Natural killer cell (primary cell): ENCODE data around the gene TAAR1. TPM values are rescaled to one million over a fixed set of nuclear protein-coding genes. Genes with fewer than 3 reads are reported as not detected.

Experiments
- ATAC-seq, 3 donors: fragments of 150-1000 bp in 2 of 3; fragments of 200-7000 bp in 1 of 3; cut with Tn5 transposase; 1 replicate in 1 of 3; 2 replicates in 2 of 3; pipeline ENCODE4 v1.10.0; 2021; ENCODE audit warnings: mild to moderate bottlenecking in 2 of 3, moderate library complexity in 2 of 3
- DNase-seq, 2 donors: peaks; one replicate each; pipeline versions ENCODE4 v3.0.0 to v3.0.0-alpha.2; 2013 to 2021; ENCODE audit warnings: mixed read lengths in 1 of 2
- H3K27ac ChIP-seq: one replicate; pipeline ENCODE4 v1.5.1; 2013; ENCODE audit warnings: mild to moderate bottlenecking, low read length
- H3K27me3 ChIP-seq: one replicate; pipeline ENCODE4 v1.6.1; 2013; ENCODE audit warnings: low read length; ENCODE audit not compliant: control insufficient read depth, insufficient read depth
- H3K36me3 ChIP-seq: one replicate; pipeline ENCODE4 v1.6.1; 2013; ENCODE audit warnings: low read length; ENCODE audit not compliant: control insufficient read depth, insufficient read depth
- H3K4me1 ChIP-seq: one replicate; pipeline ENCODE4 v1.6.1; 2013; ENCODE audit warnings: low read length; ENCODE audit not compliant: control insufficient read depth, insufficient read depth
- H3K4me3 ChIP-seq: one replicate; pipeline ENCODE4 v1.5.1; 2013; ENCODE audit warnings: low read length
- H3K9me3 ChIP-seq: one replicate; pipeline ENCODE4 v1.6.1; 2013; ENCODE audit warnings: low read length; ENCODE audit not compliant: control insufficient read depth, insufficient read depth
- H3K27ac Mint-ChIP-seq, 2 donors: one replicate each; pipeline ENCODE4 v1.8.0; 2022; ENCODE audit warnings: mild to moderate bottlenecking in 2 of 2, mixed read lengths in 2 of 2, moderate library complexity in 1 of 2
- H3K27me3 Mint-ChIP-seq, 2 donors: one replicate each; pipeline ENCODE4 v1.8.0; 2022; ENCODE audit warnings: low read depth in 2 of 2, mixed read lengths in 2 of 2
- H3K36me3 Mint-ChIP-seq: one replicate; pipeline ENCODE4 v1.8.0; 2022; ENCODE audit warnings: mixed read lengths
- H3K4me1 Mint-ChIP-seq, 2 donors: one replicate each; pipeline ENCODE4 v1.8.0; 2022; ENCODE audit warnings: mixed read lengths in 2 of 2
- H3K4me3 Mint-ChIP-seq: one replicate; pipeline ENCODE4 v1.8.0; 2022; ENCODE audit warnings: mild to moderate bottlenecking, moderate library complexity, mixed read lengths
- H3K9me3 Mint-ChIP-seq, 2 donors: one replicate each; pipeline ENCODE4 v1.8.0; 2022; ENCODE audit warnings: mixed read lengths in 2 of 2
- CTCF ChIP-seq: fragments of 200-600 bp; IDR thresholded peaks from one replicate; pipeline ENCODE4 v1.8.0; 2022; ENCODE audit warnings: antibody characterized with exemption
- WGBS: methylation state at CpG from one replicate; pipeline ENCODE4 v1.1.7; 2013; ENCODE audit warnings: missing lambda C conversion rate; ENCODE audit not compliant: insufficient coverage; 5-methylcytosine and 5-hydroxymethylcytosine counted together
- intact Hi-C: fragments of 100-400 bp; cut with micrococcal nuclease; formaldehyde crosslinking; loops from one replicate; pipeline ENCODE4 v1.14.2; 2022
- total RNA-seq, 4 donors: library from RNA; stranded (reverse); fragments of 120-200 nt in 1 of 4; gene quantifications; one replicate each; pipeline versions ENCODE4 v1.2.3 to v1.2.4, GENCODE V29; 2013 to 2022

The TAAR1 gene
- total RNA-seq, 3 donors from 2014 or later (not counting 1 experiment from before 2014, with no cell fraction given): not detected

- no peak overlapping the region for H3K4me3 ChIP-seq
- no peak for TF ChIP-seq CTCF
- no peaks in the 10 kb centered on the region for H3K9me3 ChIP-seq
- H3K4me1 ChIP-seq: no peaks in the 10 kb centered on the region
- Mint-ChIP-seq H3K27me3 (peaks cover 17 to 19% of the 10 kb centered on the region in 2 donors), H3K4me3 (no peak overlapping the region), H3K9me3 (no peaks in the 10 kb centered on the region), H3K27ac (no peak overlapping the region), H3K36me3 (no peaks in the 10 kb centered on the region), H3K4me1 (no peaks in the 10 kb centered on the region)
- DNase-seq (no peak), ATAC-seq (no peak)
- peaks cover 4% of the 10 kb centered on the region for H3K27me3 ChIP-seq
- 81% methylated on average over 4 of the region's 4 CpGs for WGBS
- H3K36me3 ChIP-seq: no peaks in the 10 kb centered on the region
- intact Hi-C loops: no loop called here
- no peak overlapping the region for H3K27ac ChIP-seq
These were observed 24.2 kb downstream of the TAAR1 start for GRCh38 chr6:132634796-132635195.

GRCh38 chr6:132633362-132633761 is 25.6 kb downstream of the TAAR1 start:
- no peaks in the 10 kb centered on the region for H3K36me3 Mint-ChIP-seq
- no peak overlapping the region for H3K4me3 Mint-ChIP-seq
- no peak for ATAC-seq
- Histone ChIP-seq H3K9me3 (no peaks in the 10 kb centered on the region), H3K4me3 (no peak overlapping the region), H3K27me3 (peaks cover 7% of the 10 kb centered on the region), H3K27ac (no peak overlapping the region), H3K36me3 (no peaks in the 10 kb centered on the region), H3K4me1 (no peaks in the 10 kb centered on the region)
- H3K27ac Mint-ChIP-seq: no peak overlapping the region
- no peaks in the 10 kb centered on the region for H3K9me3 Mint-ChIP-seq
- WGBS: 85% methylated on average over 2 of the region's 2 CpGs
- no peaks in the 10 kb centered on the region for H3K4me1 Mint-ChIP-seq
- intact Hi-C loops: no loop called here
- TF ChIP-seq CTCF: no peak
- no peak for DNase-seq
- peaks cover 25 to 27% of the 10 kb centered on the region in 2 donors for H3K27me3 Mint-ChIP-seq

GRCh38 chr6:132624175-132624574 is 34.8 kb downstream of the TAAR1 start, which contains the start of gene TAAR2:
TSS of gene TAAR2 (minus strand) at chr6:132624275. CDS start at chr6:132624275, 0 bp downstream.
- WGBS: 86% methylated on average over 6 of the region's 6 CpGs

More at GRCh38 chr6:132624175-132624574, 34.8 kb downstream of the TAAR1 start, which contains the start of gene TAAR2:
- Histone ChIP-seq H3K9me3 (no peaks in the 10 kb centered on the region), H3K27me3 (peaks cover 6% of the 10 kb centered on the region), H3K27ac (no peak within 1 kb of the TSS), H3K36me3 (no peaks in the 10 kb centered on the region), H3K4me1 (no peaks in the 10 kb centered on the region), H3K4me3 (no peak within 1 kb of the TSS)
- intact Hi-C loops: no loop called here
- Mint-ChIP-seq H3K4me3 (no peak within 1 kb of the TSS), H3K36me3 (no peaks in the 10 kb centered on the region), H3K4me1 (no peaks in the 10 kb centered on the region), H3K27ac (no peak within 1 kb of the TSS), H3K27me3 (peaks cover 8 to 25% of the 10 kb centered on the region in 2 donors), H3K9me3 (no peaks in the 10 kb centered on the region)
- ATAC-seq (no peak), DNase-seq (no peak)
- no peak for TF ChIP-seq CTCF
